GM23338 (cell line): ENCODE results near the gene PID1. TPM values are rescaled to one million over a fixed set of nuclear protein-coding genes. Genes with fewer than 3 reads are reported as not detected.

ENCODE experiments used
- ATAC-seq: fragments of 200-7000 bp; cut with Tn5 transposase; 3 replicates; pipeline ENCODE4 v1.9.1; 2020
- DNase-seq: peaks from one replicate; pipeline ENCODE4 v3.0.0-alpha.2; 2015; ENCODE audit warnings: low spot score
- H2AFZ ChIP-seq: fragments of 200-600 bp; sonication (generic); 2 replicates; pipeline ENCODE4 v1.8.0; 2016; ENCODE audit warnings: antibody characterized with exemption, mild to moderate bottlenecking, moderate library complexity
- H3F3A ChIP-seq: fragments of 200-600 bp; sonication (generic); replicated peaks from 2 replicates; pipeline ENCODE4 v1.8.0; 2017; ENCODE audit warnings: antibody characterized with exemption, mixed run types, low read depth
- H3K27ac ChIP-seq: fragments of 200-600 bp; sonication (generic); 2 replicates; pipeline ENCODE4 v1.6.1; 2016; ENCODE audit warnings: low read depth
- H3K27me3 ChIP-seq: fragments of 200-600 bp; sonication (generic); 2 replicates; pipeline ENCODE4 v1.8.0; 2016; ENCODE audit warnings: mild to moderate bottlenecking, mixed run types, moderate library complexity; ENCODE audit not compliant: insufficient read depth
- H3K36me3 ChIP-seq: fragments of 200-600 bp; sonication (generic); 2 replicates; pipeline ENCODE4 v1.8.0; 2016; ENCODE audit warnings: mild to moderate bottlenecking; ENCODE audit not compliant: insufficient read depth
- H3K4me1 ChIP-seq: fragments of 200-600 bp; sonication (generic); 2 replicates; pipeline ENCODE4 v1.8.0; 2016; ENCODE audit warnings: mild to moderate bottlenecking, moderate library complexity; ENCODE audit not compliant: insufficient read depth
- H3K4me2 ChIP-seq: fragments of 200-600 bp; sonication (generic); 2 replicates; pipeline ENCODE4 v1.7.1; 2017; ENCODE audit warnings: mixed run types
- H3K4me3 ChIP-seq: fragments of 200-600 bp; sonication (generic); 2 replicates; pipeline ENCODE4 v1.6.1; 2016; ENCODE audit warnings: mixed run types
- H3K79me2 ChIP-seq: fragments of 200-600 bp; sonication (generic); replicated peaks from 2 replicates; pipeline ENCODE4 v1.8.0; 2017; ENCODE audit warnings: mild to moderate bottlenecking; ENCODE audit not compliant: insufficient read depth
- H3K9me2 ChIP-seq: fragments of 200-600 bp; sonication (generic); 2 replicates; pipeline ENCODE4 v1.8.0; 2017; ENCODE audit not compliant: insufficient read depth
- H4K20me1 ChIP-seq: fragments of 200-600 bp; sonication (generic); replicated peaks from 2 replicates; pipeline ENCODE4 v1.8.0; 2017; ENCODE audit warnings: mild to moderate bottlenecking; ENCODE audit not compliant: insufficient read depth
- H3K27ac Mint-ChIP-seq: 2 replicates; pipeline ENCODE4 v1.8.0; 2020; ENCODE audit warnings: inconsistent platforms, mild to moderate bottlenecking, moderate library complexity, mixed read lengths
- H3K27me3 Mint-ChIP-seq: 3 replicates; pipeline ENCODE4 v1.8.0; 2022; ENCODE audit warnings: low read depth, mild to moderate bottlenecking, moderate library complexity, mixed read lengths, inconsistent platforms; ENCODE audit not compliant: insufficient read depth, poor library complexity
- H3K36me3 Mint-ChIP-seq: 3 replicates; pipeline ENCODE4 v1.8.0; 2021; ENCODE audit warnings: low read depth, mild to moderate bottlenecking, inconsistent platforms, moderate library complexity, mixed read lengths
- H3K4me1 Mint-ChIP-seq: 3 replicates; pipeline ENCODE4 v1.8.0; 2020; ENCODE audit warnings: mild to moderate bottlenecking, inconsistent platforms, mixed read lengths
- H3K4me3 Mint-ChIP-seq: 3 replicates; pipeline ENCODE4 v1.8.0; 2021; ENCODE audit warnings: moderate library complexity, mild to moderate bottlenecking, inconsistent platforms, mixed read lengths
- H3K9me3 Mint-ChIP-seq: 3 replicates; pipeline ENCODE4 v1.8.0; 2020; ENCODE audit warnings: moderate library complexity, mild to moderate bottlenecking, inconsistent platforms, mixed read lengths
- CREB1 ChIP-seq: fragments of 250-450 bp; sonication (Bioruptor Pico); IDR thresholded peaks from 2 replicates; pipeline ENCODE4 v1.5.0; 2020; ENCODE audit warnings: low read depth, mild to moderate bottlenecking, moderate library complexity
- EZH2 ChIP-seq: fragments of 200-600 bp; sonication (generic); IDR thresholded peaks from one replicate; pipeline ENCODE4 v1.8.0; 2017; ENCODE audit warnings: antibody characterized with exemption, mild to moderate bottlenecking, low read depth; ENCODE audit not compliant: unreplicated experiment
- EZH2phosphoT487 ChIP-seq: fragments of 200-600 bp; sonication (generic); IDR thresholded peaks from one replicate; pipeline ENCODE4 v1.8.1; 2018; ENCODE audit warnings: antibody characterized with exemption; ENCODE audit not compliant: unreplicated experiment
- JUNB ChIP-seq: IDR thresholded peaks from one replicate; pipeline ENCODE4 v1.6.1; 2016; ENCODE audit warnings: antibody characterized with exemption; ENCODE audit not compliant: unreplicated experiment
- NANOG ChIP-seq: IDR thresholded peaks from 2 replicates; pipeline ENCODE4 v1.6.1; 2016; ENCODE audit warnings: antibody characterized with exemption, borderline replicate concordance
- ZNF114 ChIP-seq: fragments of 250-450 bp; sonication (Bioruptor Pico); IDR thresholded peaks from 2 replicates; pipeline ENCODE4 v1.5.0; 2020; ENCODE audit warnings: mild to moderate bottlenecking, moderate library complexity
- ZNF331 ChIP-seq: fragments of 250-450 bp; sonication (Bioruptor Pico); IDR thresholded peaks from 2 replicates; pipeline ENCODE4 v1.5.0; 2020; ENCODE audit warnings: low read depth, mild to moderate bottlenecking, moderate library complexity
- polyA plus RNA-seq: library from polyadenylated mRNA; unstranded; fragments of >200 nt; fragmentation: Nextera tagmentation; extraction: Ambion mirVana; gene quantifications from 2 replicates; pipeline ENCODE4 v1.2.1, GENCODE V29; 2016
- total RNA-seq: library from RNA; depleted of rRNA; stranded (reverse); fragments of >200 nt; shearing (Covaris generic); gene quantifications from 2 replicates; pipeline ENCODE4 v1.2.3, GENCODE V29; 2014
- TF ChIP-seq, protein P1 (sequence below): IDR thresholded peaks from 2 replicates; pipeline ENCODE4 v1.6.1; 2016; ENCODE audit warnings: antibody characterized with exemption
- TF ChIP-seq, protein P2 (sequence below), 2 experiments: fragments of 200-600 bp in 1 of 2; sonication (generic) in 1 of 2; conservative IDR thresholded peaks; 2 replicates each; pipeline versions ENCODE4 v1.5.1 to v1.6.1; 2016 to 2017; ENCODE audit warnings: antibody characterized with exemption in 2 of 2, low read depth in 2 of 2, mild to moderate bottlenecking in 2 of 2, moderate library complexity in 1 of 2
- TF ChIP-seq, protein P3 (sequence below): IDR thresholded peaks from one replicate; pipeline ENCODE4 v1.6.1; 2018; ENCODE audit warnings: antibody characterized with exemption; ENCODE audit not compliant: unreplicated experiment
- TF ChIP-seq, protein P4 (sequence below): fragments of 250-450 bp; sonication (Bioruptor Pico); IDR thresholded peaks from 2 replicates; pipeline ENCODE4 v1.5.0; 2020; ENCODE audit warnings: mild to moderate bottlenecking, moderate library complexity

PID1 gene
- total and polyA plus RNA-seq, 2 experiments from 2014 or later = 1.7 to 2.4 TPM

DNA sequence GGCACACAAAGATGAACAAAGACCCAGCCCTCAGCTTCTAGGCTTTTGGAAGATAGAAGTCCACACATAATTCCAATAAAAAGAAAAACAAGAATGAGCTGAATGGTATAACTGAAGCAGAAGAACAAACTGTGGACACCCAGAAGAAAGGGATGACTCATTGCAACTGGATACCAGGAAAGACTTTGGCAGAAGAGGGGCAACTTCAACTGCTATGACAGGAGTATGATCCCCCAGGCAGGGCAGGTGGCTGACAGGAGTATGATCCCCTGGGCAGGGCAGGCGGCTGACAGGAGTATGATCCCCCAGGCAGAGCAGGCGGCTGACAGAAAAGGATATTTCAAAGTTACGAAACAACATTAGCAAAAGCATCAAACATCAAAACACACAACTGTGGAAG lies 21.6 kb downstream of the PID1 start:
- Mint-ChIP-seq H3K27ac (no peak overlapping the region), H3K36me3 (no peaks in the 10 kb centered on the region; the same call in 2 of the 3 replicates), H3K4me3 (no peak overlapping the region), H3K27me3 (no peaks in the 10 kb centered on the region), H3K9me3 (no peaks in the 10 kb centered on the region), H3K4me1 (peaks cover 31% of the 10 kb centered on the region)
- TF ChIP-seq EZH2 = no peak
- TF ChIP-seq, protein P1, sequence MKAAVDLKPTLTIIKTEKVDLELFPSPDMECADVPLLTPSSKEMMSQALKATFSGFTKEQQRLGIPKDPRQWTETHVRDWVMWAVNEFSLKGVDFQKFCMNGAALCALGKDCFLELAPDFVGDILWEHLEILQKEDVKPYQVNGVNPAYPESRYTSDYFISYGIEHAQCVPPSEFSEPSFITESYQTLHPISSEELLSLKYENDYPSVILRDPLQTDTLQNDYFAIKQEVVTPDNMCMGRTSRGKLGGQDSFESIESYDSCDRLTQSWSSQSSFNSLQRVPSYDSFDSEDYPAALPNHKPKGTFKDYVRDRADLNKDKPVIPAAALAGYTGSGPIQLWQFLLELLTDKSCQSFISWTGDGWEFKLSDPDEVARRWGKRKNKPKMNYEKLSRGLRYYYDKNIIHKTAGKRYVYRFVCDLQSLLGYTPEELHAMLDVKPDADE = no peak
- no peak for TF ChIP-seq EZH2phosphoT487
- TF ChIP-seq CREB1 (CRISPR knock-in tag) = no peak
- TF ChIP-seq NANOG = no peak
- TF ChIP-seq, protein P2, sequence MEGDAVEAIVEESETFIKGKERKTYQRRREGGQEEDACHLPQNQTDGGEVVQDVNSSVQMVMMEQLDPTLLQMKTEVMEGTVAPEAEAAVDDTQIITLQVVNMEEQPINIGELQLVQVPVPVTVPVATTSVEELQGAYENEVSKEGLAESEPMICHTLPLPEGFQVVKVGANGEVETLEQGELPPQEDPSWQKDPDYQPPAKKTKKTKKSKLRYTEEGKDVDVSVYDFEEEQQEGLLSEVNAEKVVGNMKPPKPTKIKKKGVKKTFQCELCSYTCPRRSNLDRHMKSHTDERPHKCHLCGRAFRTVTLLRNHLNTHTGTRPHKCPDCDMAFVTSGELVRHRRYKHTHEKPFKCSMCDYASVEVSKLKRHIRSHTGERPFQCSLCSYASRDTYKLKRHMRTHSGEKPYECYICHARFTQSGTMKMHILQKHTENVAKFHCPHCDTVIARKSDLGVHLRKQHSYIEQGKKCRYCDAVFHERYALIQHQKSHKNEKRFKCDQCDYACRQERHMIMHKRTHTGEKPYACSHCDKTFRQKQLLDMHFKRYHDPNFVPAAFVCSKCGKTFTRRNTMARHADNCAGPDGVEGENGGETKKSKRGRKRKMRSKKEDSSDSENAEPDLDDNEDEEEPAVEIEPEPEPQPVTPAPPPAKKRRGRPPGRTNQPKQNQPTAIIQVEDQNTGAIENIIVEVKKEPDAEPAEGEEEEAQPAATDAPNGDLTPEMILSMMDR (conservative IDR thresholded peaks at IDR 0.05; ENCODE audit: low read depth in 2 of 2) = no peak
- TF ChIP-seq, protein P3, sequence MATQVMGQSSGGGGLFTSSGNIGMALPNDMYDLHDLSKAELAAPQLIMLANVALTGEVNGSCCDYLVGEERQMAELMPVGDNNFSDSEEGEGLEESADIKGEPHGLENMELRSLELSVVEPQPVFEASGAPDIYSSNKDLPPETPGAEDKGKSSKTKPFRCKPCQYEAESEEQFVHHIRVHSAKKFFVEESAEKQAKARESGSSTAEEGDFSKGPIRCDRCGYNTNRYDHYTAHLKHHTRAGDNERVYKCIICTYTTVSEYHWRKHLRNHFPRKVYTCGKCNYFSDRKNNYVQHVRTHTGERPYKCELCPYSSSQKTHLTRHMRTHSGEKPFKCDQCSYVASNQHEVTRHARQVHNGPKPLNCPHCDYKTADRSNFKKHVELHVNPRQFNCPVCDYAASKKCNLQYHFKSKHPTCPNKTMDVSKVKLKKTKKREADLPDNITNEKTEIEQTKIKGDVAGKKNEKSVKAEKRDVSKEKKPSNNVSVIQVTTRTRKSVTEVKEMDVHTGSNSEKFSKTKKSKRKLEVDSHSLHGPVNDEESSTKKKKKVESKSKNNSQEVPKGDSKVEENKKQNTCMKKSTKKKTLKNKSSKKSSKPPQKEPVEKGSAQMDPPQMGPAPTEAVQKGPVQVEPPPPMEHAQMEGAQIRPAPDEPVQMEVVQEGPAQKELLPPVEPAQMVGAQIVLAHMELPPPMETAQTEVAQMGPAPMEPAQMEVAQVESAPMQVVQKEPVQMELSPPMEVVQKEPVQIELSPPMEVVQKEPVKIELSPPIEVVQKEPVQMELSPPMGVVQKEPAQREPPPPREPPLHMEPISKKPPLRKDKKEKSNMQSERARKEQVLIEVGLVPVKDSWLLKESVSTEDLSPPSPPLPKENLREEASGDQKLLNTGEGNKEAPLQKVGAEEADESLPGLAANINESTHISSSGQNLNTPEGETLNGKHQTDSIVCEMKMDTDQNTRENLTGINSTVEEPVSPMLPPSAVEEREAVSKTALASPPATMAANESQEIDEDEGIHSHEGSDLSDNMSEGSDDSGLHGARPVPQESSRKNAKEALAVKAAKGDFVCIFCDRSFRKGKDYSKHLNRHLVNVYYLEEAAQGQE = no peak
- no peak for TF ChIP-seq ZNF331
- no peak for TF ChIP-seq JUNB
- TF ChIP-seq ZNF114 = no peak
- TF ChIP-seq, protein P4, sequence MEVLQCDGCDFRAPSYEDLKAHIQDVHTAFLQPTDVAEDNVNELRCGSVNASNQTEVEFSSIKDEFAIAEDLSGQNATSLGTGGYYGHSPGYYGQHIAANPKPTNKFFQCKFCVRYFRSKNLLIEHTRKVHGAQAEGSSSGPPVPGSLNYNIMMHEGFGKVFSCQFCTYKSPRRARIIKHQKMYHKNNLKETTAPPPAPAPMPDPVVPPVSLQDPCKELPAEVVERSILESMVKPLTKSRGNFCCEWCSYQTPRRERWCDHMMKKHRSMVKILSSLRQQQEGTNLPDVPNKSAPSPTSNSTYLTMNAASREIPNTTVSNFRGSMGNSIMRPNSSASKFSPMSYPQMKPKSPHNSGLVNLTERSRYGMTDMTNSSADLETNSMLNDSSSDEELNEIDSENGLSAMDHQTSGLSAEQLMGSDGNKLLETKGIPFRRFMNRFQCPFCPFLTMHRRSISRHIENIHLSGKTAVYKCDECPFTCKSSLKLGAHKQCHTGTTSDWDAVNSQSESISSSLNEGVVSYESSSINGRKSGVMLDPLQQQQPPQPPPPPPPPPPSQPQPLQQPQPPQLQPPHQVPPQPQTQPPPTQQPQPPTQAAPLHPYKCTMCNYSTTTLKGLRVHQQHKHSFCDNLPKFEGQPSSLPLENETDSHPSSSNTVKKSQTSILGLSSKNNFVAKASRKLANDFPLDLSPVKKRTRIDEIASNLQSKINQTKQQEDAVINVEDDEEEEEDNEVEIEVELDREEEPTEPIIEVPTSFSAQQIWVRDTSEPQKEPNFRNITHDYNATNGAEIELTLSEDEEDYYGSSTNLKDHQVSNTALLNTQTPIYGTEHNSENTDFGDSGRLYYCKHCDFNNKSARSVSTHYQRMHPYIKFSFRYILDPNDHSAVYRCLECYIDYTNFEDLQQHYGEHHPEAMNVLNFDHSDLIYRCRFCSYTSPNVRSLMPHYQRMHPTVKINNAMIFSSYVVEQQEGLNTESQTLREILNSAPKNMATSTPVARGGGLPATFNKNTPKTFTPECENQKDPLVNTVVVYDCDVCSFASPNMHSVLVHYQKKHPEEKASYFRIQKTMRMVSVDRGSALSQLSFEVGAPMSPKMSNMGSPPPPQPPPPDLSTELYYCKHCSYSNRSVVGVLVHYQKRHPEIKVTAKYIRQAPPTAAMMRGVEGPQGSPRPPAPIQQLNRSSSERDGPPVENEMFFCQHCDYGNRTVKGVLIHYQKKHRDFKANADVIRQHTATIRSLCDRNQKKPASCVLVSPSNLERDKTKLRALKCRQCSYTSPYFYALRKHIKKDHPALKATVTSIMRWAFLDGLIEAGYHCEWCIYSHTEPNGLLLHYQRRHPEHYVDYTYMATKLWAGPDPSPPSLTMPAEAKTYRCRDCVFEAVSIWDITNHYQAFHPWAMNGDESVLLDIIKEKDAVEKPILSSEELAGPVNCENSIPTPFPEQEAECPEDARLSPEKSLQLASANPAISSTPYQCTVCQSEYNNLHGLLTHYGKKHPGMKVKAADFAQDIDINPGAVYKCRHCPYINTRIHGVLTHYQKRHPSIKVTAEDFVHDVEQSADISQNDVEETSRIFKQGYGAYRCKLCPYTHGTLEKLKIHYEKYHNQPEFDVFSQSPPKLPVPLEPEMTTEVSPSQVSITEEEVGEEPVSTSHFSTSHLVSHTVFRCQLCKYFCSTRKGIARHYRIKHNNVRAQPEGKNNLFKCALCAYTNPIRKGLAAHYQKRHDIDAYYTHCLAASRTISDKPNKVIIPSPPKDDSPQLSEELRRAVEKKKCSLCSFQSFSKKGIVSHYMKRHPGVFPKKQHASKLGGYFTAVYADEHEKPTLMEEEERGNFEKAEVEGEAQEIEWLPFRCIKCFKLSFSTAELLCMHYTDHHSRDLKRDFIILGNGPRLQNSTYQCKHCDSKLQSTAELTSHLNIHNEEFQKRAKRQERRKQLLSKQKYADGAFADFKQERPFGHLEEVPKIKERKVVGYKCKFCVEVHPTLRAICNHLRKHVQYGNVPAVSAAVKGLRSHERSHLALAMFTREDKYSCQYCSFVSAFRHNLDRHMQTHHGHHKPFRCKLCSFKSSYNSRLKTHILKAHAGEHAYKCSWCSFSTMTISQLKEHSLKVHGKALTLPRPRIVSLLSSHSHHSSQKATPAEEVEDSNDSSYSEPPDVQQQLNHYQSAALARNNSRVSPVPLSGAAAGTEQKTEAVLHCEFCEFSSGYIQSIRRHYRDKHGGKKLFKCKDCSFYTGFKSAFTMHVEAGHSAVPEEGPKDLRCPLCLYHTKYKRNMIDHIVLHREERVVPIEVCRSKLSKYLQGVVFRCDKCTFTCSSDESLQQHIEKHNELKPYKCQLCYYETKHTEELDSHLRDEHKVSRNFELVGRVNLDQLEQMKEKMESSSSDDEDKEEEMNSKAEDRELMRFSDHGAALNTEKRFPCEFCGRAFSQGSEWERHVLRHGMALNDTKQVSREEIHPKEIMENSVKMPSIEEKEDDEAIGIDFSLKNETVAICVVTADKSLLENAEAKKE = no peak
- Histone ChIP-seq H3K27ac (no peak overlapping the region), H3K4me2 (no peak overlapping the region), H3K36me3 (no peaks in the 10 kb centered on the region), H3K79me2 (no peaks in the 10 kb centered on the region), H4K20me1 (no peaks in the 10 kb centered on the region), H3K4me3 (no peak overlapping the region), H3K9me2 (no peaks in the 10 kb centered on the region; the same call in 1 of the 2 replicates), H3K27me3 (no peaks in the 10 kb centered on the region), H2AFZ (no peak overlapping the region), H3F3A (no peaks in the 10 kb centered on the region), H3K4me1 (peaks cover 27% of the 10 kb centered on the region)
- ATAC-seq (no peak), DNase-seq (no peak)
